ENCODE results near the gene ANTKMT.

DNA sequence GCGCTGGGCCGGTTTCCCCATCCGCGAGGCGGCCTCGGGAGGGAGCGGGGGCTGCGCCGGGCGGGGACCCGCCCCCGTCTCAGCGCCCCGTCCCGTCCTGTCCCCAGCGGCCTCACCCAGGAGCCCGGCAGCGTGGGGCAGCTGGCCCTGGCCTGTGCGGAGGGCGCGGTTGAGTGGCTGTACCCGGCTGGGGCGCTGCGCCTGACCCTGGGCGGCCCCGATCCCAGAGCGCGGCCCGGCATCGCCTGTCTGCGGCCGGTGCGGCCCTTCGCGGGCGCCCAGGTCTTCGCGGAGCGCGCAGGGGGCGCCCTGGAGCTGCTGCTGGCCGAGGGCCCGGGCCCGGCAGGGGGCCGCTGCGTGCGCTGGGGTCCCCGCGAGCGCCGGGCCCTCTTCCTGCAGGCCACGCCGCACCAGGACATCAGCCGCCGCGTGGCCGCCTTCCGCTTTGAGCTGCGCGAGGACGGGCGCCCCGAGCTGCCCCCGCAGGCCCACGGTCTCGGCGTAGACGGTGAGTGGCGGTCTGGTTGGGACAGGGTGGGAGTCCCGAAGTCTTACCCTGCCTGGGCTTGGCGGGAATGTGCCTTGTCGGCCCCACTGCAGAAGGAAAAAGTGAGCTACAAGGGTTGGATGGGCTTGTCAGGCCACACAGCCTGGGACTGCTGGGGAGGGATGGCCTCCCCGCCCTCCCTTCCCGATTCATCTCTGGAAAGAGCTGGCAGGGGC, 5.3 kb upstream of the ANTKMT start:
- TF ChIP-seq, protein P1, sequence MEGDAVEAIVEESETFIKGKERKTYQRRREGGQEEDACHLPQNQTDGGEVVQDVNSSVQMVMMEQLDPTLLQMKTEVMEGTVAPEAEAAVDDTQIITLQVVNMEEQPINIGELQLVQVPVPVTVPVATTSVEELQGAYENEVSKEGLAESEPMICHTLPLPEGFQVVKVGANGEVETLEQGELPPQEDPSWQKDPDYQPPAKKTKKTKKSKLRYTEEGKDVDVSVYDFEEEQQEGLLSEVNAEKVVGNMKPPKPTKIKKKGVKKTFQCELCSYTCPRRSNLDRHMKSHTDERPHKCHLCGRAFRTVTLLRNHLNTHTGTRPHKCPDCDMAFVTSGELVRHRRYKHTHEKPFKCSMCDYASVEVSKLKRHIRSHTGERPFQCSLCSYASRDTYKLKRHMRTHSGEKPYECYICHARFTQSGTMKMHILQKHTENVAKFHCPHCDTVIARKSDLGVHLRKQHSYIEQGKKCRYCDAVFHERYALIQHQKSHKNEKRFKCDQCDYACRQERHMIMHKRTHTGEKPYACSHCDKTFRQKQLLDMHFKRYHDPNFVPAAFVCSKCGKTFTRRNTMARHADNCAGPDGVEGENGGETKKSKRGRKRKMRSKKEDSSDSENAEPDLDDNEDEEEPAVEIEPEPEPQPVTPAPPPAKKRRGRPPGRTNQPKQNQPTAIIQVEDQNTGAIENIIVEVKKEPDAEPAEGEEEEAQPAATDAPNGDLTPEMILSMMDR (IDR thresholded peaks at IDR 0.05): no peak
- no peak for TF ChIP-seq POLR2AphosphoS5 (IDR thresholded peaks at IDR 0.05; ENCODE audit: insufficient read depth in 1 of 2, low read depth in 1 of 2)

All from vagina (tissue), 2 donors.